Measurements from ENCODE around the gene TLE4.

TLE4 gene

GRCh38 chr9:79657891-79658290 lies 86.1 kb downstream of the TLE4 start:
- no peaks in the 10 kb centered on the region for H3K27me3 ChIP-seq (ENCODE audit: control insufficient read depth, insufficient read depth, low read length)
- H3K9me3 ChIP-seq (ENCODE audit: control insufficient read depth, low read length) = no peaks in the 10 kb centered on the region
- no peak overlapping the region for H3K4me3 ChIP-seq (ENCODE audit: low read depth, low read length)
- H3K9ac ChIP-seq = no peak overlapping the region
- peaks cover 3% of the 10 kb centered on the region for H3K4me1 ChIP-seq
- H3K4me2 ChIP-seq (ENCODE audit: low read length) = no peak overlapping the region
- H3K27ac ChIP-seq = no peak overlapping the region
- no peak overlapping the region for H2AFZ ChIP-seq
- no peaks in the 10 kb centered on the region for H3K36me3 ChIP-seq (ENCODE audit: control insufficient read depth, insufficient read depth, low read length)
- no peak for TF ChIP-seq CTCF (IDR thresholded peaks at IDR 0.05)
- H3K79me2 ChIP-seq = no peaks in the 10 kb centered on the region

GRCh38 chr9:79658926-79659325 lies 87.2 kb downstream of the TLE4 start:
- no peaks in the 10 kb centered on the region for H3K9me3 ChIP-seq (ENCODE audit: control insufficient read depth, low read length)
- H3K4me3 ChIP-seq (ENCODE audit: low read depth, low read length) = no peak overlapping the region
- H2AFZ ChIP-seq = no peak overlapping the region
- H3K27ac ChIP-seq = no peak overlapping the region
- H3K79me2 ChIP-seq = no peaks in the 10 kb centered on the region
- H3K4me2 ChIP-seq (ENCODE audit: low read length) = no peak overlapping the region
- TF ChIP-seq CTCF (IDR thresholded peaks at IDR 0.05) = no peak
- no peak overlapping the region for H3K9ac ChIP-seq
- peaks cover 3% of the 10 kb centered on the region for H3K4me1 ChIP-seq
- H3K36me3 ChIP-seq (ENCODE audit: control insufficient read depth, insufficient read depth, low read length) = no peaks in the 10 kb centered on the region
- H3K27me3 ChIP-seq (ENCODE audit: control insufficient read depth, insufficient read depth, low read length) = no peaks in the 10 kb centered on the region

GRCh38 chr9:79660615-79661014 lies 88.8 kb downstream of the TLE4 start:
- Histone ChIP-seq H2AFZ (no peak overlapping the region), H3K27ac (no peak overlapping the region), H3K9ac (no peak overlapping the region), H3K79me2 (no peaks in the 10 kb centered on the region), H3K4me1 (peaks cover 3% of the 10 kb centered on the region), H3K9me3 (ENCODE audit: control insufficient read depth, low read length) (no peaks in the 10 kb centered on the region), H3K36me3 (ENCODE audit: control insufficient read depth, insufficient read depth, low read length) (no peaks in the 10 kb centered on the region), H3K27me3 (ENCODE audit: control insufficient read depth, insufficient read depth, low read length) (no peaks in the 10 kb centered on the region), H3K4me3 (ENCODE audit: low read depth, low read length) (no peak overlapping the region), H3K4me2 (ENCODE audit: low read length) (no peak overlapping the region)
- no peak for TF ChIP-seq CTCF (IDR thresholded peaks at IDR 0.05)

GRCh38 chr9:79661279-79661678 lies 89.5 kb downstream of the TLE4 start:
- H2AFZ ChIP-seq = no peak overlapping the region
- no peak for TF ChIP-seq CTCF (IDR thresholded peaks at IDR 0.05)
- no peaks in the 10 kb centered on the region for H3K27me3 ChIP-seq (ENCODE audit: control insufficient read depth, insufficient read depth, low read length)
- no peaks in the 10 kb centered on the region for H3K9me3 ChIP-seq (ENCODE audit: control insufficient read depth, low read length)
- no peak overlapping the region for H3K4me2 ChIP-seq (ENCODE audit: low read length)
- H3K36me3 ChIP-seq (ENCODE audit: control insufficient read depth, insufficient read depth, low read length) = no peaks in the 10 kb centered on the region
- no peak overlapping the region for H3K9ac ChIP-seq
- no peaks in the 10 kb centered on the region for H3K79me2 ChIP-seq
- H3K27ac ChIP-seq = no peak overlapping the region
- peaks cover 3% of the 10 kb centered on the region for H3K4me1 ChIP-seq
- no peak overlapping the region for H3K4me3 ChIP-seq (ENCODE audit: low read depth, low read length)

- H3K4me2 ChIP-seq (ENCODE audit: low read length) = peak overlapping the region; percentile 43
- no peak overlapping the region for H2AFZ ChIP-seq
- H3K79me2 ChIP-seq = no peaks in the 10 kb centered on the region
- H3K27ac ChIP-seq = no peak overlapping the region
- no peak for TF ChIP-seq CTCF (IDR thresholded peaks at IDR 0.05)
- H3K9me3 ChIP-seq (ENCODE audit: control insufficient read depth, low read length) = no peaks in the 10 kb centered on the region
- no peaks in the 10 kb centered on the region for H3K27me3 ChIP-seq (ENCODE audit: control insufficient read depth, insufficient read depth, low read length)
- H3K9ac ChIP-seq = no peak overlapping the region
- peaks cover 3% of the 10 kb centered on the region for H3K4me1 ChIP-seq
- H3K4me3 ChIP-seq (ENCODE audit: low read depth, low read length) = no peak overlapping the region
- no peaks in the 10 kb centered on the region for H3K36me3 ChIP-seq (ENCODE audit: control insufficient read depth, insufficient read depth, low read length)
Observed at GRCh38 chr9:79661886-79662536, 90.2 kb downstream of the TLE4 start.
